ENCODE results near the gene SEMA7A.
A peak's percentile ranks its signal among the peaks of the same experiment; 100 is the strongest.

Gene SEMA7A

DNA sequence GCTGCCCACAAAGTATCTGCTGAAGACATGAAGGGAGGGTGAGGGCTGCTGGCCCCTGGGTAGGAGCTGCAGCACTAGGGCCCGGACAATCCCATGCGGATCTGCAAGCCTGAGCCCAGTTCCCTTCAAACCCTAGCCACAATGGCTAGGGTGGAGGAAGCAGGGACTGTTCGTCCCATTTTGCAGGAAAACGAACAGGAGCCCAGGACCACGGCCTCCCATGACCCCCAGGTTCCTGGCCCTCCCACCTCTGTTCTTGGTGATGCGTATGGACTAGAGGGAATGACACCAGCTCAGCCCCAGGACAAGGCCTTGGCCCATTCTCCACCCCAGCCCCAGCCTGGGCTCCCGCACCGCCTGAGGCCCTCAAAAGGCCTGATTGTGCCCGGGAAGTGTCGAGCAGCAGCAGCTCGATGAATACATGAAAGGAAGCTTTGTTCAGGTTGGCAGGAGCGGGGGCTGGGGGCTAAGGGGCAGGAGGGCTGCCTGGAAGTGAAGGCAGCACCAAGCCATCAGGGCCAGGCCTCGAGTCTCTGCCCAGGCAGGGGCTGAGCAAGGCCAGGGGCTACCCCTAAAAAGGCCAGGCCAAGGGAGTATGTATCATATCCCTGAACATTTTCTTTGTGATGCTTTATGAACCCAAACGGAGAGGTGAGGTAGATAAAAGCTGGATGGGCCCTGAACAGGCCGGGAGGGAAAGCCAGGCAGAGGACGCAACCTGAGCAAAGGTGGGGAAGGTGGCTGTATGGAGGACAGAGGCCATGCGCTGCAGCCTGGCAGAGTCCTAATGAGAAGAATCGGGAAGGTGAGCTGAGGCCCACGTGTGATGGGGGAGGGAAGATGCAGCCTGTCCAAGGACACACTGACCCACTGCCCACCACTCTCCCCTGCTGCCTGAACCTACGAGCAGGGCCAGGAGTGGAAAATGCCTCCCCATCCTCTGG is 12.2 kb downstream of the SEMA7A start:
- no peaks in the 10 kb centered on the region for H3K9me3 ChIP-seq (ENCODE audit: control insufficient read depth, low read length)
- peaks cover 39% of the 10 kb centered on the region for H3K4me1 ChIP-seq (ENCODE audit: control insufficient read depth, insufficient read depth, low read length, poor library complexity, severe bottlenecking)
- peak overlapping the region; percentile 81 for H3K27ac ChIP-seq (ENCODE audit: low read depth, low read length, severe bottlenecking)
- H3K36me3 ChIP-seq (ENCODE audit: control insufficient read depth, insufficient read depth, low read length), result peaks cover 12% of the 10 kb centered on the region
- no peak overlapping the region for H3K4me3 ChIP-seq (ENCODE audit: extremely low read depth, insufficient read depth, low read length, poor library complexity, severe bottlenecking)
- WGBS, 2 experiments (ENCODE audit: insufficient coverage in 2 of 2), result 80 to 85% methylated on average over 10 to 13 of the region's 20 CpGs

DNA sequence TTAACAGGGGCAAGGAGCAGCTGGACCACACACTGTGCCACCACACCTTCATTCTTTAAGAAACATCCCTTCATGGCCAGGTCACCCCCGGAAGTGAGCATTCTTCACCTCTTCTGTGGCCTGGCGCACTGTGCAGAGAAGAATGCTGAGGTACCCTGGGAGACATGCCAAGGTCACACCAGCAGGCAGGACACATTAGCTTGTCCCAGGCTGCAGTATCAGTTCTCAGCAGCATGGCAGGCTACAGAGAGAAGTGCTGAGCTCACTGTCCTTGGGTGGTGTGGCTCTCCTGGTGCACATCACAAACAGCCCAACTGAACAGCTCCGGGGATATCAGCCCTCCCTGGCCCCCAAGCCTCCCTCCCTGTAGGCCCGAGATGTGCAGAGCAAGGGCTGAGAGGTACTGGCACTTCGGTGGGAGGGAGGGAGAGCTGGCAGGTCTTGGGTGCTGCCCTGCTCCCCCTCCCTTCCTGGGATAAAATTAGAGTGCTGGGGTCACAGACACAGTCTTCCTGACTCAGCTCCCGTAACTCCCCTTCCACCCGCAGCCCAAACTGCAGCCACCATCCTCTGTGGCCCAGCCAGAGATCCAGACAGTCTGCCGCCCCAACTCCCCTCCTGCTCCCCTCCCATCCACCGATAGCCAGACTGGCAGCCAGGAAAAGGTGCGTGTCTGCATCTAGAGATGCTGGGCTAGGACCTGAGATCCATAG is 13.4 kb downstream of the SEMA7A start:
- 83 to 87% methylated on average over 5 to 7 of the region's 10 CpGs for WGBS, 2 experiments (ENCODE audit: insufficient coverage in 2 of 2)
- H3K27ac ChIP-seq (ENCODE audit: low read depth, low read length, severe bottlenecking), result no peak overlapping the region
- H3K36me3 ChIP-seq (ENCODE audit: control insufficient read depth, insufficient read depth, low read length), result peaks cover 25% of the 10 kb centered on the region
- H3K9me3 ChIP-seq (ENCODE audit: control insufficient read depth, low read length), result no peaks in the 10 kb centered on the region
- H3K4me3 ChIP-seq (ENCODE audit: extremely low read depth, insufficient read depth, low read length, poor library complexity, severe bottlenecking), result no peak overlapping the region
- H3K4me1 ChIP-seq (ENCODE audit: control insufficient read depth, insufficient read depth, low read length, poor library complexity, severe bottlenecking), result peaks cover 39% of the 10 kb centered on the region

DNA sequence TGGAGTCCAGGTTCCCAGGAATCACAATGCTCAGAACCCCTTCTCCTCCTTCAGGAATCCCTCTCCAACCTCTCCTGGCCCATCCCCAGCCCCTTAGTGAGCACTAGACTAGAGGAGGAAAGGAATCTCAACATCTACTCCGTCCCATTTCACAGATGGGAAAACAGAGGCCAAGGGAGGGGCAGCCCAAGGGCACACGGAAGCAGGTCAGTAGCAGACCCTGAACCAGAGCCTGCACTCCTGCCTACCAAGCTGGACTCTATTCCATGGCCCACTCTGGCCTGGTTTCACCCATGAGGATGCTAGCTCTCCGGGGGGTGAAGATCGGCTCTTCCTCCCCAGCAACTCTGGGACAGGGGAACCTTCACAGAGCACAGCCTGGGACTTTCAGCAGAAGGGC is 14.3 kb downstream of the SEMA7A start:
- 95 to 100% methylated on average over 3 to 4 of the region's 4 CpGs for WGBS, 2 experiments (ENCODE audit: insufficient coverage in 2 of 2)
- Histone ChIP-seq H3K36me3 (ENCODE audit: control insufficient read depth, insufficient read depth, low read length) (peaks cover 34% of the 10 kb centered on the region), H3K4me3 (ENCODE audit: extremely low read depth, insufficient read depth, low read length, poor library complexity, severe bottlenecking) (no peak overlapping the region), H3K27ac (ENCODE audit: low read depth, low read length, severe bottlenecking) (no peak overlapping the region), H3K9me3 (ENCODE audit: control insufficient read depth, low read length) (no peaks in the 10 kb centered on the region), H3K4me1 (ENCODE audit: control insufficient read depth, insufficient read depth, low read length, poor library complexity, severe bottlenecking) (peaks cover 39% of the 10 kb centered on the region)

GRCh38 chr15:74418575-74419338 is 15.0 kb downstream of the SEMA7A start:
- WGBS, 2 experiments (ENCODE audit: insufficient coverage in 2 of 2), result 92 to 94% methylated on average over 13 of the region's 16 CpGs
- Histone ChIP-seq H3K27ac (ENCODE audit: low read depth, low read length, severe bottlenecking) (no peak overlapping the region), H3K36me3 (ENCODE audit: control insufficient read depth, insufficient read depth, low read length) (peaks cover 41% of the 10 kb centered on the region), H3K4me3 (ENCODE audit: extremely low read depth, insufficient read depth, low read length, poor library complexity, severe bottlenecking) (no peak overlapping the region), H3K4me1 (ENCODE audit: control insufficient read depth, insufficient read depth, low read length, poor library complexity, severe bottlenecking) (peaks cover 35% of the 10 kb centered on the region), H3K9me3 (ENCODE audit: control insufficient read depth, low read length) (no peaks in the 10 kb centered on the region)

GRCh38 chr15:74417670-74418069 is 16.1 kb downstream of the SEMA7A start:
- Histone ChIP-seq H3K4me3 (ENCODE audit: extremely low read depth, insufficient read depth, low read length, poor library complexity, severe bottlenecking) (no peak overlapping the region), H3K27ac (ENCODE audit: low read depth, low read length, severe bottlenecking) (no peak overlapping the region), H3K9me3 (ENCODE audit: control insufficient read depth, low read length) (no peaks in the 10 kb centered on the region), H3K4me1 (ENCODE audit: control insufficient read depth, insufficient read depth, low read length, poor library complexity, severe bottlenecking) (peaks cover 24% of the 10 kb centered on the region), H3K36me3 (ENCODE audit: control insufficient read depth, insufficient read depth, low read length) (peaks cover 42% of the 10 kb centered on the region)
- 96 to 98% methylated on average over 6 to 8 of the region's 9 CpGs for WGBS, 2 experiments (ENCODE audit: insufficient coverage in 2 of 2)

GRCh38 chr15:74417225-74417624 is 16.5 kb downstream of the SEMA7A start:
- Histone ChIP-seq H3K36me3 (ENCODE audit: control insufficient read depth, insufficient read depth, low read length) (peaks cover 43% of the 10 kb centered on the region), H3K9me3 (ENCODE audit: control insufficient read depth, low read length) (no peaks in the 10 kb centered on the region), H3K4me1 (ENCODE audit: control insufficient read depth, insufficient read depth, low read length, poor library complexity, severe bottlenecking) (peaks cover 20% of the 10 kb centered on the region), H3K4me3 (ENCODE audit: extremely low read depth, insufficient read depth, low read length, poor library complexity, severe bottlenecking) (no peak overlapping the region), H3K27ac (ENCODE audit: low read depth, low read length, severe bottlenecking) (no peak overlapping the region)
- WGBS, 2 experiments (ENCODE audit: insufficient coverage in 2 of 2), result 88 to 92% methylated on average over 8 to 12 of the region's 13 CpGs

GRCh38 chr15:74415966-74416916 is 17.5 kb downstream of the SEMA7A start:
- 89 to 96% methylated on average over 16 to 17 of the region's 19 CpGs for WGBS, 2 experiments (ENCODE audit: insufficient coverage in 2 of 2)
- H3K36me3 ChIP-seq (ENCODE audit: control insufficient read depth, insufficient read depth, low read length), result peaks cover 51% of the 10 kb centered on the region

GRCh38 chr15:74414603-74415338 is 19.0 kb downstream of the SEMA7A start:
- no peak overlapping the region for H3K27ac ChIP-seq (ENCODE audit: low read depth, low read length, severe bottlenecking)
- H3K9me3 ChIP-seq (ENCODE audit: control insufficient read depth, low read length), result no peaks in the 10 kb centered on the region
- WGBS, 2 experiments (ENCODE audit: insufficient coverage in 2 of 2), result 98 to 100% methylated on average over 5 to 11 of the region's 12 CpGs
- H3K4me3 ChIP-seq (ENCODE audit: extremely low read depth, insufficient read depth, low read length, poor library complexity, severe bottlenecking), result no peak overlapping the region
- no peaks in the 10 kb centered on the region for H3K4me1 ChIP-seq (ENCODE audit: control insufficient read depth, insufficient read depth, low read length, poor library complexity, severe bottlenecking)
- H3K36me3 ChIP-seq (ENCODE audit: control insufficient read depth, insufficient read depth, low read length), result peaks cover 62% of the 10 kb centered on the region

More at GRCh38 chr15:74415966-74416916, 17.5 kb downstream of the SEMA7A start:
- Histone ChIP-seq H3K4me3 (ENCODE audit: extremely low read depth, insufficient read depth, low read length, poor library complexity, severe bottlenecking) (no peak overlapping the region), H3K9me3 (ENCODE audit: control insufficient read depth, low read length) (no peaks in the 10 kb centered on the region), H3K27ac (ENCODE audit: low read depth, low read length, severe bottlenecking) (no peak overlapping the region), H3K4me1 (ENCODE audit: control insufficient read depth, insufficient read depth, low read length, poor library complexity, severe bottlenecking) (peaks cover 10% of the 10 kb centered on the region)

GRCh38 chr15:74414081-74414580 is 19.6 kb downstream of the SEMA7A start:
- H3K27ac ChIP-seq (ENCODE audit: low read depth, low read length, severe bottlenecking), result no peak overlapping the region
- peaks cover 5% of the 10 kb centered on the region for H3K4me1 ChIP-seq (ENCODE audit: control insufficient read depth, insufficient read depth, low read length, poor library complexity, severe bottlenecking)
- WGBS, 2 experiments (ENCODE audit: insufficient coverage in 2 of 2), result 85 to 90% methylated on average over 3 to 5 of the region's 5 CpGs
- H3K4me3 ChIP-seq (ENCODE audit: extremely low read depth, insufficient read depth, low read length, poor library complexity, severe bottlenecking), result no peak overlapping the region
- H3K9me3 ChIP-seq (ENCODE audit: control insufficient read depth, low read length), result no peaks in the 10 kb centered on the region
- peaks cover 62% of the 10 kb centered on the region for H3K36me3 ChIP-seq (ENCODE audit: control insufficient read depth, insufficient read depth, low read length)
